HG03103 (cell line): Measurements from ENCODE around the gene OPN3.

Source experiments
- ATAC-seq: cut with Tn5 transposase; IDR thresholded peaks from one replicate; pipeline ENCODE4 v1.9.1; 2021; ENCODE audit warnings: low read depth; ENCODE audit not compliant: unreplicated experiment

The OPN3 gene

DNA sequence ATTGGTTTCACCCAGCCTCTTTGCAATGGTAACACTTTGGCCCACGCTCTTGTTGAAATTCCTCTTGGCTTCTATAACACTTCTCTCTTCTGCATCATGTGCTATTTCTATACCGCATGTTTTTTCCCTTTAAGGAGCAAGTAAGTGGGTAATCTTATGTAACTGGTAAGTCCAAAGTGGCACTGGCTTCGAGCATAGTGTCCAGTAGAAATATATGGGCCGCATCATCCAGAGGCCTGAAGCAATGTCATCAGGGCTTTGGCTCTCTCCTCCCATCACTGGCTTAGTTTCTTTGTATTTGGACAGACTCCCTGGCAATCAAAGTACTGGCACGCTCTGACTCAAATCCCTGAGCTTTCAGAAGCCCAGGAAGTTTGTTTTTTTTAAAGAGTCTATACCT lies 17.5 kb downstream of the OPN3 start:
- ATAC-seq = no peak

GRCh38 chr1:241617426-241617825 lies 22.7 kb downstream of the OPN3 start:
- no peak for ATAC-seq

GRCh38 chr1:241615043-241615974 lies 24.9 kb downstream of the OPN3 start:
- no peak for ATAC-seq

GRCh38 chr1:241614572-241614971 lies 25.6 kb downstream of the OPN3 start:
- no peak for ATAC-seq

GRCh38 chr1:241614144-241614543 lies 26.0 kb downstream of the OPN3 start:
- no peak for ATAC-seq

- ATAC-seq = no peak
Observed at GRCh38 chr1:241612533-241613477, 27.4 kb downstream of the OPN3 start.

GRCh38 chr1:241611736-241612135 lies 28.4 kb downstream of the OPN3 start:
- no peak for ATAC-seq

- ATAC-seq = peak; percentile 83
Observed at GRCh38 chr1:241611063-241611462, 29.1 kb downstream of the OPN3 start.

GRCh38 chr1:241610056-241610815 lies 29.9 kb downstream of the OPN3 start:
- ATAC-seq = no peak

- no peak for ATAC-seq
Observed at GRCh38 chr1:241608379-241609033, 31.7 kb downstream of the OPN3 start.

DNA sequence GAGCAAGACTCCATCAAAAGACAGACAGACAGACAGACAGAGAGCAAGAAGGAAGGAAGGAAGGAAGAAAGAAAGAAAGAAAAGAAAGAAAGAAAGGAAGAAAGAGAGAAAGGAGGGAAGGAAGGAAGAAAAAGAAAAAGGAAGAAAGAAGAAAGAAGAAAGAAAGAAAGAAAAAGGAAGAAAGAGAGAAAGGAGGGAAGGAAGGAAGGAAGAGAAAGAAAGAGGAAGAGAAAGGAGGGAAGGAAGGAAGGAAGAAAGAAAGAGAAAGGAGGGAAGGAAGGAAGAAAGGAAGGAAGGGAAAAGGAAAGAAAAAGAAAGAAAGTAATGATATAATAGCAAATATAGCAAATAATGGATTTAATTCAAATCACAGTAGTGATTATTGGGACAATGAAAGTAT lies 32.7 kb downstream of the OPN3 start:
- no peak for ATAC-seq

- ATAC-seq = no peak
Observed at GRCh38 chr1:241606544-241606943, 33.6 kb downstream of the OPN3 start.

DNA sequence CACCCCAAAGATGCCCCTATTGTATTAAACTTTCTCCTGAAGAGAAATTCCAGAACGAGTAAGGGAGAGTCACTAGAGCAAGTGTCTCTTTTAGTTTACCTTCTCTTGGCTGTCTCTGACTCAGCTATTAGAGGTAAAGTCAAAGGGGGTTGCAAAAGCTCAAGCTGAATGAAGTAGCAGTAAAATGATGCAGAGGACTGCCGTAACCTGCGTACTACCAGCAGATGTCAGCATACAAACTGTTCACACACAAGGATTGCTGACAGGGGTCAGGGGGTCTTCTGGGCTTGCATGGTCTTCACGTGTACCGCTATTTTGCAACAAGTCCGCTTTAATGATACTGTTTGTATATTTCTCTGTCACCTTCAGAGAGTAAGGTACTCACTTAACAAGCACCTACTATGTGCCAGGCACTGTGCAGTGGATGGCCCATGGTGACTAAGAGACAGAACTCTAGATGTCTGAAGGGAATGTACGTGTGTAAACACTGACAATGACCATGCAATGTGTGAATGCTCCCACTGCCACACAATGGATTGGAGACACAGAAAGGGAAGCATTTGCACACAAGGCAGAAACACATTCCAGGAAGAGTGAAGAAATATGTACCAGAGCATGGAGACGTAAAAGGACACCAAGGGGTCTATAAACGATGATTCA lies 34.9 kb downstream of the OPN3 start:
- ATAC-seq = no peak

GRCh38 chr1:241603731-241604245 lies 36.4 kb downstream of the OPN3 start:
- ATAC-seq = no peak

GRCh38 chr1:241600496-241600901 lies 39.7 kb downstream of the OPN3 start:
- peak; percentile 83 for ATAC-seq

GRCh38 chr1:241598249-241598648 lies 41.9 kb downstream of the OPN3 start:
- ATAC-seq = no peak

DNA sequence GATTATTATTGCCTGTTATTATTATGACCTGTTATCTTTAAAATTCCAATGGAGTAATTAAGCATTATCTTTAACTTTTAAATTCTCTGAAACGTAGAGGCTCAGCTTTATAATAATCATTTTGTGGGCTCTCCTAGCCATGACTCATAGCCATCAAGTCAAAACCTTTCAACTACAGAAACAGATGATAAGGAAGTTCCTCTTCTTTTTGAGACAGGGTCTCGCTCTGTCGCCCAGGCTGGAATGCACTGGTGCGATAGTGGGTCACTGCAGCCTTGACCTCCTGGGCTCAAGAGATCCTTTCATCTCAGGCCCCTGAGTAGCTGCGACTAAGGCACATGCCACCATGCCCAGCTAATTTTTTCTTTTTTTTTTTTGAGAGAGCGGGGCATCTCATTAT lies 43.5 kb downstream of the OPN3 start:
- ATAC-seq = no peak

DNA sequence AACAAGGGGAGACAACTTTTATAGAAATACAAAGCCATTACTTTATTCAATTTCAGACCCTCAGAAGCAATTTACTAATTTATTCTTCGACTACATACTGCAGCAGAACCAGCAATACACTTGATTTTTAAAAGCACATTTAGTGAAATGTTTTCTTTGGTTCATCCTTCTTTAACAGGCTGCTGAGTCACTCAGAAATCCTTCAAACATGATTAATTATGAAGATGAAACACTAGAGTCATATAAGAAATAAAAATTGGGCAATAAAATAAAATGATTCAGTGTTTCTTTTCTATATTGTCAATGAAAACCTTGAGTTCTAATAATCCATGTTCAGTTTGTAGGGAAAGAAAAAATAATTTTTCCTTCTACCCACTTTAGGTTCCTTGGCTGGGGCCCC lies 47.0 kb downstream of the OPN3 start:
- no peak for ATAC-seq

DNA sequence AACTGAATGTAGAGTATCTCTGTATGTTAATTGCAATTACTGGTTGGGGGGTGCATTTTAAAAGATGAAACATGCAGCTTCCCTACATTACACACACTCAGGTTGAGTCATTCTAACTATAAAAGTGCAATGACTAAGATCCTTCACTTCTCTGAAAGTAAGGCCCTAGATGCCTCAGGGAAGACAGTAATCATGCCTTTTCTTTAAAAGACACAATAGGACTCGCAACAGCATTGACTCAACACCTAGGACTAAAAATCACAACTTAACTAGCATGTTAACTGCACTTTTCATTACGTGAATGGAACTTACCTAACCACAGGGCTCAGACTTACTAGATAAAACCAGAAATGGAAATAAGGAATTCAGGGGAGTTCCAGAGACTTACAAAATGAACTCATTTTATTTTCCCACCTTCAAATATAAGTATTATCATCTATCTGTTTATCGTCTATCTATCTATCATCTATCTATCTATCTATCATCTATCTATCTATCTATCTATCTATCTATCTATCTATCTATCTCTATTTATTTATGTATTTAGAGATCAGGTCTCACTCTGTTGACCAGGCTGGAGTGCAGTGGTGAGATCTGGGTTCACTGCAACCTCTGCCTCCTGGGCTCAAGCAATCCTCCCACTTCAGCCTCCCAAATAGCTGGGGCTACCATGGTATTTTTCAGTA lies 47.8 kb downstream of the OPN3 start:
- peak; percentile 65 for ATAC-seq
